Erythroblast (primary cell): ENCODE data around the gene CUX1.

Source experiments
- GATA1 ChIP-seq: IDR thresholded peaks from 2 replicates; pipeline ENCODE4 v1.6.1; 2011; ENCODE audit warnings: low read depth, mild to moderate bottlenecking, control low read depth, low read length, moderate library complexity
- POLR2A ChIP-seq: IDR thresholded peaks from 2 replicates; pipeline ENCODE4 v1.6.1; 2011; ENCODE audit warnings: mild to moderate bottlenecking, low read length

- TF ChIP-seq POLR2A (no peak), GATA1 (no peak)
Measured at GRCh38 chr7:102272075-102272916, 454.9 kb downstream of the CUX1 start.
